ENCODE results near the gene ROGDI. TPM values are rescaled to one million over a fixed set of nuclear protein-coding genes. Genes with fewer than 3 reads are reported as not detected.

The ROGDI gene
- total and polyA plus RNA-seq, 3 donors from 2014 or later, result 27.3 to 37.0 (median 30.0) TPM

GRCh38 chr16:4752351-4753100 is 49.9 kb downstream of the ROGDI start:
- WGBS, 2 donors, result 94 to 97% methylated on average over 5 to 44 of the region's 44 CpGs
- no peaks in the 10 kb centered on the region for H3K36me3 ChIP-seq (ENCODE audit: low read depth, missing control alignments)
- H3K27ac ChIP-seq, result no peak overlapping the region
- no peak overlapping the region for H3K4me3 ChIP-seq
- TF ChIP-seq CTCF (IDR thresholded peaks at IDR 0.05) (no peak), POLR2A (IDR thresholded peaks at IDR 0.05) (no peak)
- H3K9me3 ChIP-seq, result no peaks in the 10 kb centered on the region
- peaks cover 4% of the 10 kb centered on the region for H3K4me1 ChIP-seq
- DNase-seq, result no peak
- intact Hi-C loops (cut with DNase I; ENCODE audit: low total_unique reads), result no loop called here
- no peaks in the 10 kb centered on the region for H3K27me3 ChIP-seq

- DNase-seq, result no peak
- no peak overlapping the region for H3K4me3 ChIP-seq
- no peak overlapping the region for H3K27ac ChIP-seq
- TF ChIP-seq CTCF (IDR thresholded peaks at IDR 0.05), result no peak
- TF ChIP-seq POLR2A (IDR thresholded peaks at IDR 0.05), result no peak
- intact Hi-C loops (cut with DNase I; ENCODE audit: low total_unique reads), result no loop called here
- 69 to 82% methylated on average over 8 of the region's 8 CpGs for WGBS, 2 donors
- no peaks in the 10 kb centered on the region for H3K36me3 ChIP-seq (ENCODE audit: low read depth, missing control alignments)
- peaks cover 12% of the 10 kb centered on the region for H3K4me1 ChIP-seq
- no peaks in the 10 kb centered on the region for H3K9me3 ChIP-seq
- H3K27me3 ChIP-seq, result no peaks in the 10 kb centered on the region
Observed at GRCh38 chr16:4750896-4751295, 51.5 kb downstream of the ROGDI start.

- Histone ChIP-seq H3K4me3 (no peak overlapping the region), H3K27me3 (no peaks in the 10 kb centered on the region), H3K4me1 (peaks cover 12% of the 10 kb centered on the region), H3K9me3 (no peaks in the 10 kb centered on the region), H3K27ac (no peak overlapping the region), H3K36me3 (ENCODE audit: low read depth, missing control alignments) (no peaks in the 10 kb centered on the region)
- no peak for DNase-seq
- 77 to 84% methylated on average over 6 to 10 of the region's 10 CpGs for WGBS, 2 donors
- intact Hi-C loops (cut with DNase I; ENCODE audit: low total_unique reads), result no loop called here
- TF ChIP-seq CTCF (IDR thresholded peaks at IDR 0.05) (no peak), POLR2A (IDR thresholded peaks at IDR 0.05) (no peak)
Observed at GRCh38 chr16:4749700-4750257, 52.7 kb downstream of the ROGDI start.

- TF ChIP-seq CTCF (IDR thresholded peaks at IDR 0.05) (no peak), POLR2A (IDR thresholded peaks at IDR 0.05) (no peak)
- H3K27ac ChIP-seq, result no peak overlapping the region
- no peak overlapping the region for H3K4me3 ChIP-seq
- DNase-seq, result no peak
- H3K9me3 ChIP-seq, result no peaks in the 10 kb centered on the region
- 76 to 85% methylated on average over 8 to 16 of the region's 16 CpGs for WGBS, 2 donors
- H3K4me1 ChIP-seq, result peaks cover 12% of the 10 kb centered on the region
- intact Hi-C loops (cut with DNase I; ENCODE audit: low total_unique reads), result no loop called here
- H3K27me3 ChIP-seq, result no peaks in the 10 kb centered on the region
- H3K36me3 ChIP-seq (ENCODE audit: low read depth, missing control alignments), result no peaks in the 10 kb centered on the region
Observed at GRCh38 chr16:4748682-4749411, 53.6 kb downstream of the ROGDI start.
